Cardiac muscle cell (in vitro differentiated cells and primary cell): ENCODE measurements around the gene SLC28A3. TPM values are rescaled to one million over a fixed set of nuclear protein-coding genes. Genes with fewer than 3 reads are reported as not detected.

Experiments
- DNase-seq, 2 donors: peaks; one replicate each; pipeline versions ENCODE4 v3.0.0 to v3.0.0-alpha.2; 2010 to 2017; ENCODE audit warnings: low read depth in 1 of 2, low spot score in 1 of 2
- H3K27ac ChIP-seq: fragments of 200-600 bp; sonication (generic); 2 replicates; pipeline ENCODE4 v1.5.1; 2016
- H3K27me3 ChIP-seq: fragments of 200-600 bp; sonication (generic); 2 replicates; pipeline ENCODE4 v1.6.0; 2016; ENCODE audit warnings: control low read depth
- H3K36me3 ChIP-seq: fragments of 200-600 bp; sonication (generic); 2 replicates; pipeline ENCODE4 v1.5.1; 2016; ENCODE audit warnings: control low read depth
- H3K4me1 ChIP-seq: fragments of 200-600 bp; sonication (generic); 2 replicates; pipeline ENCODE4 v1.8.1; 2017; ENCODE audit warnings: low read depth, mild to moderate bottlenecking, mixed run types
- H3K4me3 ChIP-seq: fragments of 200-600 bp; sonication (generic); 2 replicates; pipeline ENCODE4 v1.5.1; 2016; ENCODE audit warnings: mild to moderate bottlenecking
- H3K9me3 ChIP-seq: fragments of 200-600 bp; sonication (generic); 2 replicates; pipeline ENCODE4 v1.5.1; 2017; ENCODE audit warnings: low read depth, mild to moderate bottlenecking, control low read depth
- CTCF ChIP-seq: IDR thresholded peaks from 2 replicates; pipeline ENCODE4 v1.5.1; 2012; ENCODE audit warnings: low read depth, mild to moderate bottlenecking, low read length
- polyA plus RNA-seq: library from polyadenylated mRNA; unstranded; fragments of >200 nt; fragmentation: Nextera tagmentation; extraction: Ambion mirVana; gene quantifications from 2 replicates; pipeline ENCODE4 v1.2.1, GENCODE V29; 2016
- total RNA-seq: library from RNA; depleted of rRNA; stranded (reverse); fragments of >200 nt; gene quantifications from 2 replicates; pipeline ENCODE4 v1.2.3, GENCODE V29; 2016

Gene SLC28A3
- total and polyA plus RNA-seq, 2 experiments from 2014 or later: 0.70 to 1.5 TPM

DNA sequence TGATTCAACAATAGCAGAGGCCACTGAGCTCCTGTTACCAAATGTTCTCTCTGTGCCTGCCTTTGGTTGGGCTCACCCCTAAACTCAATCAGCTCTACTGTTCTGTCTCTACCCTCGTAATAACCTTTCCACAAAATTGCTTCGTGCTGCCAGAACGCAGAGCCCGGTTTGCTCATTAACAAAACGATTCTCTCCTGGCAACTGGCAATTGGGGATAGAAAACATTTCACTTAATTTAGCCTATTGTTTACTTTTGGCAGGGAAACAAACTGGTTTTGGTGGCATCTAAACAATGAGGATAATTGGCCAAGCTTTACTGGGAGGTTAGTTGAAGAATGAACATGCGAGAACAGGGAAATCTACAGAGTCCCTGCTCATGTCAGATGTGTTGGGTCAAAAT lies 56.6 kb downstream of the SLC28A3 start:
- Histone ChIP-seq H3K9me3 (no peaks in the 10 kb centered on the region), H3K27ac (no peak overlapping the region), H3K4me3 (no peak overlapping the region), H3K4me1 (no peaks in the 10 kb centered on the region), H3K27me3 (no peaks in the 10 kb centered on the region), H3K36me3 (no peaks in the 10 kb centered on the region)
- no peak for TF ChIP-seq CTCF
- DNase-seq: no peak

GRCh38 chr9:84278130-84278529 lies 62.4 kb downstream of the SLC28A3 start:
- H3K27me3 ChIP-seq: no peaks in the 10 kb centered on the region
- no peak for TF ChIP-seq CTCF
- no peaks in the 10 kb centered on the region for H3K9me3 ChIP-seq
- peaks cover 5% of the 10 kb centered on the region for H3K4me1 ChIP-seq
- H3K36me3 ChIP-seq: no peaks in the 10 kb centered on the region
- peak in 1 of 2 donors; percentile 6 for DNase-seq
- no peak overlapping the region for H3K27ac ChIP-seq
- no peak overlapping the region for H3K4me3 ChIP-seq

DNA sequence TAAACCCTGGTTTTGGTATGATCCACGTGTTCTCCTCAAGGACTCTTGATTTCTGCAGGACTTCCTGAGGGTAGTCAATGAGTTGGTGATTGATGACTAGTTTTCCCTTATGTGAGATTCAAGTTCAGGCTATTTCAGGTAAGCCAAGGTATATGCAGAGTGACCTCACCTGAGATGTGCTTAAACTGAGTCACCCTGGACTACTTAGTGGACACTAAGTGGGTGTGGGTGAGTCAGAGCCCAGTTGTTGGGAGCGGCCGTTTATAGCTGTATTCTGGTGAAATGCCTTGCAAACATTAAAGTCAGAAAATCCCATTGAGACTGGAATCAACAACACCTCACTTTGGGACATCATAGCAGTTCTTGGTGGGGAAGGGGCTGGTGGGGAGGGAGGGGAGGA lies 62.9 kb downstream of the SLC28A3 start:
- Histone ChIP-seq H3K9me3 (no peaks in the 10 kb centered on the region), H3K27ac (no peak overlapping the region), H3K4me3 (no peak overlapping the region), H3K27me3 (no peaks in the 10 kb centered on the region), H3K36me3 (no peaks in the 10 kb centered on the region), H3K4me1 (peaks cover 5% of the 10 kb centered on the region)
- no peak for TF ChIP-seq CTCF
- no peak for DNase-seq

GRCh38 chr9:84276741-84277140 lies 63.8 kb downstream of the SLC28A3 start:
- Histone ChIP-seq H3K27ac (no peak overlapping the region), H3K4me3 (no peak overlapping the region), H3K36me3 (no peaks in the 10 kb centered on the region), H3K9me3 (no peaks in the 10 kb centered on the region), H3K27me3 (no peaks in the 10 kb centered on the region), H3K4me1 (peaks cover 5% of the 10 kb centered on the region)
- TF ChIP-seq CTCF: no peak
- DNase-seq: no peak

DNA sequence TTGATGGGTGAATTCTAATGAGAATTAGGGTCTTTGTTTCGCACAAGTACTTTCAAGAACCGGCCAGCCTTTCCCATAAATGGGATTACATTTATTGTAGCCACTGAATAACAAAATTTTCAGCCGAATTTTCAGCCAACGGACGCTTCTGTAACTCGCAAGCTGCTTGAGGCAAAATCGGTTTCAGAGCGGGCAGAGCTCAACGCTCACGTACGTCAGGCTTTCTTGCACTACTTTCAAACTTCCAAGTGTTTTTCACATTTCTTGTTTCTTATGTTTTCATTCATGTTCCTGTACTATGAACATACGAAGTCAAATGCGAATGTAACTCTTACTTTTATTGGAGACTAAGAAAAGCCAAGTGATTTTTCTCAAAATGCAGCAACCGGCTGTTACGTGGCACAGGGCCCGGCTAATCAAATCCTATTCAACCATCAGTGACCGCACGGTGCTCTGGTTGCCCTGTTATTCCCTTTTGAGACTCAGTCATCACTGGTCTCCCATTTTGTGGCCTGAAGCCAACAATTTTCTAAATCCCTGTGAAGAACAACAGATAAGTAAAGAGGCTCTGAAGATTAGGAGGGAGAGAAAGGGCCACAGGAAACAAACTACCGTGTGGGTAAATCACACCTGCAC lies 68.5 kb downstream of the SLC28A3 start:
- H3K27ac ChIP-seq: no peak overlapping the region
- no peaks in the 10 kb centered on the region for H3K36me3 ChIP-seq
- no peaks in the 10 kb centered on the region for H3K27me3 ChIP-seq
- no peaks in the 10 kb centered on the region for H3K9me3 ChIP-seq
- H3K4me3 ChIP-seq: no peak overlapping the region
- DNase-seq: peak in 1 of 2 donors; percentile 49
- no peak for TF ChIP-seq CTCF
- H3K4me1 ChIP-seq: peaks cover 14% of the 10 kb centered on the region

DNA sequence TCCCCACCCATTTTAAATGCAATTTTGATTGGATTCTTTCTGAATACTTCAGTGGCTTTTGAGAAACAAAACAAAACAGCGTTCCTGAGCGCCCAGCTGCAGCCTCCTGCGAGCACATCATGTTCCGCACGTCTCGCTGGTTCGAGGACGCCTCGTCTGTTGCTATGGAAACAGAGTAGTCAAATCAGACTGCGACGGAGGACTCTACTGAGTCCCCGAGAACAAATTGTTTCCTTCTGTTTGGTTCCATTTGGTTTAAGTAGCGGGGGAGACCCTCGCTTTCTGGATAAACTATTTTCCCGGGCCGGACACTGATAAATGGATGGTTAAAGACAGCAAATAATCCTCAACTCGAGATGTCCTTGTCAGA lies 69.0 kb downstream of the SLC28A3 start:
- no peaks in the 10 kb centered on the region for H3K27me3 ChIP-seq
- H3K27ac ChIP-seq: no peak overlapping the region

More for the DNA sequence above, 69.0 kb downstream of the SLC28A3 start:
- H3K36me3 ChIP-seq: no peaks in the 10 kb centered on the region
- no peak overlapping the region for H3K4me3 ChIP-seq
- TF ChIP-seq CTCF: no peak
- H3K9me3 ChIP-seq: no peaks in the 10 kb centered on the region
- H3K4me1 ChIP-seq: peaks cover 14% of the 10 kb centered on the region
- peak; percentile 39 to 82 for DNase-seq
